ENCODE data around the gene TNFRSF14. TPM values are rescaled to one million over a fixed set of nuclear protein-coding genes. Genes with fewer than 3 reads are reported as not detected.
"Not testable (repeated sequence)": the region's sequence is repeated elsewhere in the genome, so short reads cannot be mapped to it uniquely, and the experiment has no call there.

TNFRSF14 gene
- total and polyA plus RNA-seq, 2 experiments from 2014 or later = not detected

DNA sequence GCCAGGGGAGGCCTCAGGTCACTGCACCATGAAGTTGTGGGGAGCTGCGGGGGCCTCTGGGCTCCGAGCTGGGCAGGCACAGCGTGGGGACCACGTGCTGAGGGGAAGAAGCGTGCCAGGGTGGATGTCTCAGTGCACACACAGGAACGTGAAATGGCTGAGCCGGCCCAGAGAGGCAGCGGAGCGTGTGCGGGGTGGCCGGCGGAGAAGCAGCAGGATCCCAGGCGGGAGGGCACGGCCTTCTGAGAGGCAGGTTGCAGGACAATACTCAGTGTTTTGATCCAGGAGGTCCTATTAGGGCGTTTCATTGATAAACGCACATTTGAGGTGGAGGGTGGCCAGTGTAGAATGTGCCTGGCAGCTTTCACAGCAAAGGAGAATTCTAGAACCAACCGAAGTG lies 12.9 kb downstream of the TNFRSF14 start (continued):
- TF ChIP-seq ZNF331 (CRISPR knock-in tag; IDR thresholded peaks at IDR 0.05; ENCODE audit: low read depth) = no peak
- no peak for TF ChIP-seq EZH2 (IDR thresholded peaks at IDR 0.05; ENCODE audit: low read depth, unreplicated experiment)
- TF ChIP-seq CREB1 (CRISPR knock-in tag; IDR thresholded peaks at IDR 0.05; ENCODE audit: low read depth) = no peak
- no peak for TF ChIP-seq STAT1 (IDR thresholded peaks at IDR 0.05; ENCODE audit: unreplicated experiment)

DNA sequence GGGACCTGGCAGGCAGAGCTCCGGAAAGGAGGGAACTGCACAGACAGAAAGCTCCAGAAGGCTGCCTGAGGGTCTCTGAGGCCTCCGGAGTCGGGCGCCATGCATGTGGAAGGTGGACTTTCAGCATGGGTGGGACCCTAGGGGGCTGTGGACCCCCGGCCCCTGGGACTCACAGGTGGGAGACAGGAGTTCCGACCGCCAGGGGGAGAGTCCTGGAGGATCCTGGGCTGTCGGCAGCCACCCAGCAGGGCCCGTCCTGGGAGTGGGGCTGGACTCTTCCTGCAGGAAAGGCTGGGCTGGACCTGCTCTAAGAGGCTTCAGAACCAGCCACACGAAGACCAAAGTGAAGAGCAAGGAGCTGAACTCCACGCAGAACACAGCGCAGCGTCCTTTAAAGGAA lies 13.5 kb downstream of the TNFRSF14 start:
- peaks cover 11% of the 10 kb centered on the region for H3K27me3 Mint-ChIP-seq (ENCODE audit: insufficient read depth, low read depth, poor library complexity)
- H3K4me1 Mint-ChIP-seq; H3K9me2 ChIP-seq (ENCODE audit: insufficient read depth); ATAC-seq; H3K36me3 Mint-ChIP-seq (ENCODE audit: low read depth); H3K4me3 Mint-ChIP-seq; H3K27ac Mint-ChIP-seq; H4K20me1 ChIP-seq (replicated peaks; ENCODE audit: insufficient read depth); H3K27me3 ChIP-seq (ENCODE audit: insufficient read depth); H3K79me2 ChIP-seq (replicated peaks; ENCODE audit: insufficient read depth); H3K4me3 ChIP-seq; H3K4me1 ChIP-seq (ENCODE audit: insufficient read depth); H2AFZ ChIP-seq; DNase-seq (ENCODE audit: low spot score); H3K4me2 ChIP-seq; H3K27ac ChIP-seq (ENCODE audit: low read depth); H3K36me3 ChIP-seq (ENCODE audit: insufficient read depth); H3F3A ChIP-seq (replicated peaks; ENCODE audit: low read depth): not testable (repeated sequence)
- peaks cover 13% of the 10 kb centered on the region for H3K9me3 Mint-ChIP-seq

- H3K36me3 ChIP-seq (ENCODE audit: insufficient read depth) = no peaks in the 10 kb centered on the region
- no peaks in the 10 kb centered on the region for H3K4me1 Mint-ChIP-seq
- H3K4me3 Mint-ChIP-seq = no peak overlapping the region
- H3K9me2 ChIP-seq (ENCODE audit: insufficient read depth) = 0 out of 2 replicates have a peak, but pooled peaks cover 5% of the 10 kb centered on the region
- H3K4me3 ChIP-seq = no peak overlapping the region
- no peak overlapping the region for H3K27ac Mint-ChIP-seq
- no peak for DNase-seq (ENCODE audit: low spot score)
- no peak for ATAC-seq
- peaks cover 13% of the 10 kb centered on the region for H3K9me3 Mint-ChIP-seq
- no peaks in the 10 kb centered on the region for H3K27me3 ChIP-seq (ENCODE audit: insufficient read depth)
- H3K4me1 ChIP-seq (ENCODE audit: insufficient read depth) = no peaks in the 10 kb centered on the region
- H3K36me3 Mint-ChIP-seq (ENCODE audit: low read depth) = no peaks in the 10 kb centered on the region
- no peak overlapping the region for H3K27ac ChIP-seq (ENCODE audit: low read depth)
- H3K4me2 ChIP-seq = no peak overlapping the region
- no peaks in the 10 kb centered on the region for H3K79me2 ChIP-seq (replicated peaks; ENCODE audit: insufficient read depth)
- no peaks in the 10 kb centered on the region for H3F3A ChIP-seq (replicated peaks; ENCODE audit: low read depth)
- H3K27me3 Mint-ChIP-seq (ENCODE audit: insufficient read depth, low read depth, poor library complexity) = peaks cover 11% of the 10 kb centered on the region
- no peak overlapping the region for H2AFZ ChIP-seq
- H4K20me1 ChIP-seq (replicated peaks; ENCODE audit: insufficient read depth) = no peaks in the 10 kb centered on the region
- TF ChIP-seq, protein P1, sequence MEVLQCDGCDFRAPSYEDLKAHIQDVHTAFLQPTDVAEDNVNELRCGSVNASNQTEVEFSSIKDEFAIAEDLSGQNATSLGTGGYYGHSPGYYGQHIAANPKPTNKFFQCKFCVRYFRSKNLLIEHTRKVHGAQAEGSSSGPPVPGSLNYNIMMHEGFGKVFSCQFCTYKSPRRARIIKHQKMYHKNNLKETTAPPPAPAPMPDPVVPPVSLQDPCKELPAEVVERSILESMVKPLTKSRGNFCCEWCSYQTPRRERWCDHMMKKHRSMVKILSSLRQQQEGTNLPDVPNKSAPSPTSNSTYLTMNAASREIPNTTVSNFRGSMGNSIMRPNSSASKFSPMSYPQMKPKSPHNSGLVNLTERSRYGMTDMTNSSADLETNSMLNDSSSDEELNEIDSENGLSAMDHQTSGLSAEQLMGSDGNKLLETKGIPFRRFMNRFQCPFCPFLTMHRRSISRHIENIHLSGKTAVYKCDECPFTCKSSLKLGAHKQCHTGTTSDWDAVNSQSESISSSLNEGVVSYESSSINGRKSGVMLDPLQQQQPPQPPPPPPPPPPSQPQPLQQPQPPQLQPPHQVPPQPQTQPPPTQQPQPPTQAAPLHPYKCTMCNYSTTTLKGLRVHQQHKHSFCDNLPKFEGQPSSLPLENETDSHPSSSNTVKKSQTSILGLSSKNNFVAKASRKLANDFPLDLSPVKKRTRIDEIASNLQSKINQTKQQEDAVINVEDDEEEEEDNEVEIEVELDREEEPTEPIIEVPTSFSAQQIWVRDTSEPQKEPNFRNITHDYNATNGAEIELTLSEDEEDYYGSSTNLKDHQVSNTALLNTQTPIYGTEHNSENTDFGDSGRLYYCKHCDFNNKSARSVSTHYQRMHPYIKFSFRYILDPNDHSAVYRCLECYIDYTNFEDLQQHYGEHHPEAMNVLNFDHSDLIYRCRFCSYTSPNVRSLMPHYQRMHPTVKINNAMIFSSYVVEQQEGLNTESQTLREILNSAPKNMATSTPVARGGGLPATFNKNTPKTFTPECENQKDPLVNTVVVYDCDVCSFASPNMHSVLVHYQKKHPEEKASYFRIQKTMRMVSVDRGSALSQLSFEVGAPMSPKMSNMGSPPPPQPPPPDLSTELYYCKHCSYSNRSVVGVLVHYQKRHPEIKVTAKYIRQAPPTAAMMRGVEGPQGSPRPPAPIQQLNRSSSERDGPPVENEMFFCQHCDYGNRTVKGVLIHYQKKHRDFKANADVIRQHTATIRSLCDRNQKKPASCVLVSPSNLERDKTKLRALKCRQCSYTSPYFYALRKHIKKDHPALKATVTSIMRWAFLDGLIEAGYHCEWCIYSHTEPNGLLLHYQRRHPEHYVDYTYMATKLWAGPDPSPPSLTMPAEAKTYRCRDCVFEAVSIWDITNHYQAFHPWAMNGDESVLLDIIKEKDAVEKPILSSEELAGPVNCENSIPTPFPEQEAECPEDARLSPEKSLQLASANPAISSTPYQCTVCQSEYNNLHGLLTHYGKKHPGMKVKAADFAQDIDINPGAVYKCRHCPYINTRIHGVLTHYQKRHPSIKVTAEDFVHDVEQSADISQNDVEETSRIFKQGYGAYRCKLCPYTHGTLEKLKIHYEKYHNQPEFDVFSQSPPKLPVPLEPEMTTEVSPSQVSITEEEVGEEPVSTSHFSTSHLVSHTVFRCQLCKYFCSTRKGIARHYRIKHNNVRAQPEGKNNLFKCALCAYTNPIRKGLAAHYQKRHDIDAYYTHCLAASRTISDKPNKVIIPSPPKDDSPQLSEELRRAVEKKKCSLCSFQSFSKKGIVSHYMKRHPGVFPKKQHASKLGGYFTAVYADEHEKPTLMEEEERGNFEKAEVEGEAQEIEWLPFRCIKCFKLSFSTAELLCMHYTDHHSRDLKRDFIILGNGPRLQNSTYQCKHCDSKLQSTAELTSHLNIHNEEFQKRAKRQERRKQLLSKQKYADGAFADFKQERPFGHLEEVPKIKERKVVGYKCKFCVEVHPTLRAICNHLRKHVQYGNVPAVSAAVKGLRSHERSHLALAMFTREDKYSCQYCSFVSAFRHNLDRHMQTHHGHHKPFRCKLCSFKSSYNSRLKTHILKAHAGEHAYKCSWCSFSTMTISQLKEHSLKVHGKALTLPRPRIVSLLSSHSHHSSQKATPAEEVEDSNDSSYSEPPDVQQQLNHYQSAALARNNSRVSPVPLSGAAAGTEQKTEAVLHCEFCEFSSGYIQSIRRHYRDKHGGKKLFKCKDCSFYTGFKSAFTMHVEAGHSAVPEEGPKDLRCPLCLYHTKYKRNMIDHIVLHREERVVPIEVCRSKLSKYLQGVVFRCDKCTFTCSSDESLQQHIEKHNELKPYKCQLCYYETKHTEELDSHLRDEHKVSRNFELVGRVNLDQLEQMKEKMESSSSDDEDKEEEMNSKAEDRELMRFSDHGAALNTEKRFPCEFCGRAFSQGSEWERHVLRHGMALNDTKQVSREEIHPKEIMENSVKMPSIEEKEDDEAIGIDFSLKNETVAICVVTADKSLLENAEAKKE (CRISPR knock-in tag; IDR thresholded peaks at IDR 0.05) = no peak
- TF ChIP-seq, protein P2, sequence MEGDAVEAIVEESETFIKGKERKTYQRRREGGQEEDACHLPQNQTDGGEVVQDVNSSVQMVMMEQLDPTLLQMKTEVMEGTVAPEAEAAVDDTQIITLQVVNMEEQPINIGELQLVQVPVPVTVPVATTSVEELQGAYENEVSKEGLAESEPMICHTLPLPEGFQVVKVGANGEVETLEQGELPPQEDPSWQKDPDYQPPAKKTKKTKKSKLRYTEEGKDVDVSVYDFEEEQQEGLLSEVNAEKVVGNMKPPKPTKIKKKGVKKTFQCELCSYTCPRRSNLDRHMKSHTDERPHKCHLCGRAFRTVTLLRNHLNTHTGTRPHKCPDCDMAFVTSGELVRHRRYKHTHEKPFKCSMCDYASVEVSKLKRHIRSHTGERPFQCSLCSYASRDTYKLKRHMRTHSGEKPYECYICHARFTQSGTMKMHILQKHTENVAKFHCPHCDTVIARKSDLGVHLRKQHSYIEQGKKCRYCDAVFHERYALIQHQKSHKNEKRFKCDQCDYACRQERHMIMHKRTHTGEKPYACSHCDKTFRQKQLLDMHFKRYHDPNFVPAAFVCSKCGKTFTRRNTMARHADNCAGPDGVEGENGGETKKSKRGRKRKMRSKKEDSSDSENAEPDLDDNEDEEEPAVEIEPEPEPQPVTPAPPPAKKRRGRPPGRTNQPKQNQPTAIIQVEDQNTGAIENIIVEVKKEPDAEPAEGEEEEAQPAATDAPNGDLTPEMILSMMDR (conservative IDR thresholded peaks at IDR 0.05; ENCODE audit: low read depth in 2 of 2) = no peak
- no peak for TF ChIP-seq ZNF114 (CRISPR knock-in tag; IDR thresholded peaks at IDR 0.05)
- TF ChIP-seq ZNF331 (CRISPR knock-in tag; IDR thresholded peaks at IDR 0.05; ENCODE audit: low read depth) = no peak
- TF ChIP-seq NANOG (IDR thresholded peaks at IDR 0.05; ENCODE audit: borderline replicate concordance) = no peak
- no peak for TF ChIP-seq JUNB (IDR thresholded peaks at IDR 0.05; ENCODE audit: unreplicated experiment)
- no peak for TF ChIP-seq ETS1 (IDR thresholded peaks at IDR 0.05)
- TF ChIP-seq CREB1 (CRISPR knock-in tag; IDR thresholded peaks at IDR 0.05; ENCODE audit: low read depth) = no peak
Measured at GRCh38 chr1:2570332-2570731, 14.2 kb downstream of the TNFRSF14 start.
